ENCODE data around the gene NCKAP5. TPM values are rescaled to one million over a fixed set of nuclear protein-coding genes. Genes with fewer than 3 reads are reported as not detected.

The NCKAP5 gene
- polyA plus RNA-seq, 2 of the 4 experiments (the other 2 are of a cell fraction): 3.0 to 4.1 TPM

DNA sequence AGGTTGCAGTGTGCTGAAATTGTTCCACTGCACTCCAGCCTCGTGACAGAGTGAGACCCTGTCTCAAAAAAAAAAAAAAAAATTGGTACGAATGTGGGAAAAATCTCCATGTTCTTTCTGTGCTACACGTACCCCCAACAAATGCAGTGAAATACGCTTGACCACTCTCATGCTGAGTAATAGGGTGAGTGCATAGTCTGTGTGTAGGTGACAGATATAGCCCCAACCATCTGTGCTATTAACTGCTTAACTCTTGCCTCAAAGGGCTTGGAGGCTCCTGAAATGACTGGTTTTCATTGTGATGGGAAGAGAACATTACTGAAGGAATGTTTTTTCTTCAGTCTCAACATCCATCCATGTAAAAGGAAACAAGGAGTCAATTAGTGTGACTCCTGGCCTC, 913.9 kb downstream of the NCKAP5 start:
- DNase-seq (ENCODE audit: low read depth in 1 of 2, low spot score in 1 of 2) (no peak), FAIRE-seq (no peak), ATAC-seq (no peak)
- no peaks in the 10 kb centered on the region for H3K4me1 ChIP-seq
- CTCF ChIA-PET: interaction anchor here (0.9 kb wide), 1 partner anchor 926 kb away, joined by 4 read pairs; no protein-coding TSS in a partner anchor
- no peak overlapping the region for H3K4me3 ChIP-seq
- 67% methylated on average over 4 of the region's 4 CpGs for WGBS (ENCODE audit: missing lambda C conversion rate)
- H3K27ac ChIP-seq: no peak overlapping the region
- POLR2A ChIA-PET: no interaction called here
- no peak overlapping the region for H3K4me2 ChIP-seq
- no peaks in the 10 kb centered on the region for H3K9me3 ChIP-seq
- TF ChIP-seq CEBPB (IDR thresholded peaks at IDR 0.05) (no peak), ELK1 (IDR thresholded peaks at IDR 0.05; ENCODE audit: low read depth, low read length) (no peak), MYC (IDR thresholded peaks at IDR 0.05; ENCODE audit: borderline replicate concordance, low read length) (no peak)
- TF ChIP-seq, protein P1, sequence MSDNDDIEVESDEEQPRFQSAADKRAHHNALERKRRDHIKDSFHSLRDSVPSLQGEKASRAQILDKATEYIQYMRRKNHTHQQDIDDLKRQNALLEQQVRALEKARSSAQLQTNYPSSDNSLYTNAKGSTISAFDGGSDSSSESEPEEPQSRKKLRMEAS (IDR thresholded peaks at IDR 0.05): no peak

DNA sequence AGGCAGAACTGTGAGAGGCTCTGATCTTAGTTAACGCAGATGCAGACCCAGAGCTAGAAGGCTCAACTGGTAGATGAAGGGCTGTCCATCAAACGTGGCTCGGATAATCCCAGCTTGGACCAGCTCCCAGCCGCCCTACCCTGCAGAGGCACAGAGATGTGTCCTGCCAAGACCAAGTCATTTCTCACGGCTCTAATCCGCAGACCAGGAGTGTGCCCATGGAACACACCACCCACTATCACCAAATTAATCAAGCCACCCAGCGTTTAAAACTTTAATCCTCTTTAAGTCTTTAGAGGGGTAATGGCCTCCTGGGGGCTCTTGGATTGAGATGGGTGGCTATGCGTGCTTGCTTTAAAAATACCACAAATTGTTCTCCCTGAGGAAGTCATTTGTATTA, 915.8 kb downstream of the NCKAP5 start:
- FAIRE-seq: no peak
- H3K4me2 ChIP-seq: no peak overlapping the region
- no peak overlapping the region for H3K27ac ChIP-seq
- WGBS (ENCODE audit: missing lambda C conversion rate): 86% methylated on average over 8 of the region's 8 CpGs
- no peaks in the 10 kb centered on the region for H3K4me1 ChIP-seq
- no peak for DNase-seq (ENCODE audit: low read depth in 1 of 2, low spot score in 1 of 2)
- TF ChIP-seq NR3C1 (IDR thresholded peaks at IDR 0.05) (no peak), NPAS2 (CRISPR knock-in tag; IDR thresholded peaks at IDR 0.05; ENCODE audit: borderline replicate concordance) (no peak), SMC3 (IDR thresholded peaks at IDR 0.05) (no peak), POLR2A (IDR thresholded peaks at IDR 0.05; ENCODE audit: low read length) (no peak), CBX8 (IDR thresholded peaks at IDR 0.05) (no peak), USF2 (IDR thresholded peaks at IDR 0.05) (no peak), SREBF2 (IDR thresholded peaks at IDR 0.05) (no peak), EHMT2 (IDR thresholded peaks at IDR 0.05; ENCODE audit: low read depth) (no peak)
- no peak overlapping the region for H3K4me3 ChIP-seq
- no peak for ATAC-seq
- ChIA-PET POLR2A (no interaction called here), CTCF (interaction anchor here (0.7 to 1.6 kb wide), 3 partner anchors 16 to 1104 kb away, joined by 3 to 7 read pairs (median 3); no protein-coding TSS in a partner anchor)
- H3K9me3 ChIP-seq: no peaks in the 10 kb centered on the region

GRCh38 chr2:132651115-132652045, 916.9 kb downstream of the NCKAP5 start:
- POLR2A ChIA-PET: interaction anchor here (0.6 kb wide), 1 partner anchor 237 kb away, joined by 3 read pairs; no protein-coding TSS in a partner anchor
- peak; percentile 92 to 96; a peak in 5 of 6 replicates for ATAC-seq
- no peaks in the 10 kb centered on the region for H3K4me1 ChIP-seq

More at GRCh38 chr2:132651115-132652045, 916.9 kb downstream of the NCKAP5 start:
- H3K9me3 ChIP-seq: no peaks in the 10 kb centered on the region
- CTCF ChIA-PET: interaction anchor here (0.6 to 2.8 kb wide), 18 partner anchors 9 to 1193 kb away, joined by 3 to 12 read pairs (median 4); no protein-coding TSS in a partner anchor
- FAIRE-seq: no peak
- H3K4me3 ChIP-seq: no peak overlapping the region
- DNase-seq (ENCODE audit: low read depth in 1 of 2, low spot score in 1 of 2): peak; percentile 45 to 63
- 61% methylated on average over 12 of the region's 12 CpGs for WGBS (ENCODE audit: missing lambda C conversion rate)
- H3K27ac ChIP-seq: no peak overlapping the region
- no peak overlapping the region for H3K4me2 ChIP-seq
- peak; percentile 52 to 61 for TF ChIP-seq RAD21 (conservative IDR thresholded peaks at IDR 0.05 in 1 of 2, IDR thresholded peaks at IDR 0.05 in 1 of 2)
- peak; percentile 79 for TF ChIP-seq SMC3 (IDR thresholded peaks at IDR 0.05)
- TF ChIP-seq, protein P2, sequence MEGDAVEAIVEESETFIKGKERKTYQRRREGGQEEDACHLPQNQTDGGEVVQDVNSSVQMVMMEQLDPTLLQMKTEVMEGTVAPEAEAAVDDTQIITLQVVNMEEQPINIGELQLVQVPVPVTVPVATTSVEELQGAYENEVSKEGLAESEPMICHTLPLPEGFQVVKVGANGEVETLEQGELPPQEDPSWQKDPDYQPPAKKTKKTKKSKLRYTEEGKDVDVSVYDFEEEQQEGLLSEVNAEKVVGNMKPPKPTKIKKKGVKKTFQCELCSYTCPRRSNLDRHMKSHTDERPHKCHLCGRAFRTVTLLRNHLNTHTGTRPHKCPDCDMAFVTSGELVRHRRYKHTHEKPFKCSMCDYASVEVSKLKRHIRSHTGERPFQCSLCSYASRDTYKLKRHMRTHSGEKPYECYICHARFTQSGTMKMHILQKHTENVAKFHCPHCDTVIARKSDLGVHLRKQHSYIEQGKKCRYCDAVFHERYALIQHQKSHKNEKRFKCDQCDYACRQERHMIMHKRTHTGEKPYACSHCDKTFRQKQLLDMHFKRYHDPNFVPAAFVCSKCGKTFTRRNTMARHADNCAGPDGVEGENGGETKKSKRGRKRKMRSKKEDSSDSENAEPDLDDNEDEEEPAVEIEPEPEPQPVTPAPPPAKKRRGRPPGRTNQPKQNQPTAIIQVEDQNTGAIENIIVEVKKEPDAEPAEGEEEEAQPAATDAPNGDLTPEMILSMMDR (IDR thresholded peaks at IDR 0.05): peak; percentile 56
- TF ChIP-seq CBX2 (IDR thresholded peaks at IDR 0.05; ENCODE audit: borderline replicate concordance, low read depth): no peak

Measured in A549 (cell line).